Liver (tissue), 9 donors: ENCODE data around the gene GAS2. TPM values are rescaled to one million over a fixed set of nuclear protein-coding genes. Genes with fewer than 3 reads are reported as not detected.

Experiments used
- DNase-seq: peaks from one replicate; pipeline ENCODE4 v3.0.0-alpha.2; 2017; ENCODE audit warnings: low spot score
- H3K27ac ChIP-seq, 2 donors: one replicate each; pipeline ENCODE4 v1.7.0; 2013; ENCODE audit warnings: inconsistent platforms in 2 of 2, low read length in 2 of 2, control low read depth in 1 of 2, low read depth in 1 of 2, mild to moderate bottlenecking in 1 of 2
- H3K27me3 ChIP-seq, 4 donors: one replicate each; pipeline versions ENCODE4 v1.6.1 to v1.7.0; 2013; ENCODE audit warnings: low read length in 3 of 4, inconsistent platforms in 1 of 4, mild to moderate bottlenecking in 1 of 4, moderate library complexity in 1 of 4; ENCODE audit not compliant: control insufficient read depth in 4 of 4, insufficient read depth in 4 of 4
- H3K36me3 ChIP-seq, 4 donors: one replicate each; pipeline versions ENCODE4 v1.6.1 to v1.7.0; 2013; ENCODE audit warnings: low read length in 3 of 4, mild to moderate bottlenecking in 3 of 4, low read depth in 1 of 4, moderate library complexity in 1 of 4; ENCODE audit not compliant: control insufficient read depth in 4 of 4, insufficient read depth in 3 of 4
- H3K4me1 ChIP-seq, 4 donors: one replicate each; pipeline versions ENCODE4 v1.6.1 to v1.7.0; 2013; ENCODE audit warnings: low read length in 3 of 4, mild to moderate bottlenecking in 3 of 4, moderate library complexity in 1 of 4; ENCODE audit not compliant: control insufficient read depth in 4 of 4, insufficient read depth in 4 of 4
- H3K4me3 ChIP-seq, 3 donors: one replicate each; pipeline versions ENCODE4 v1.6.1 to v1.7.0; 2013; ENCODE audit warnings: low read length in 3 of 3, control low read depth in 1 of 3, low read depth in 1 of 3, mild to moderate bottlenecking in 1 of 3
- H3K9ac ChIP-seq, 2 donors: one replicate each; pipeline ENCODE4 v1.7.0; 2013; ENCODE audit warnings: low read length in 2 of 2, mild to moderate bottlenecking in 2 of 2, moderate library complexity in 2 of 2, control low read depth in 1 of 2, low read depth in 1 of 2
- H3K9me3 ChIP-seq, 4 donors: one replicate each; pipeline versions ENCODE4 v1.6.1 to v1.7.0; 2013; ENCODE audit warnings: low read length in 3 of 4; ENCODE audit not compliant: control insufficient read depth in 4 of 4
- ATF3 ChIP-seq: IDR thresholded peaks from 2 replicates; pipeline ENCODE4 v1.6.1; 2016; ENCODE audit warnings: antibody characterized with exemption
- EGR1 ChIP-seq, 2 donors: IDR thresholded peaks; 2 replicates each; pipeline ENCODE4 v1.6.1; 2016 to 2018; ENCODE audit warnings: antibody characterized with exemption in 2 of 2, low read depth in 2 of 2
- FOXA1 ChIP-seq: IDR thresholded peaks from 2 replicates; pipeline ENCODE4 v1.6.1; 2016; ENCODE audit warnings: antibody characterized with exemption
- FOXA2 ChIP-seq: IDR thresholded peaks from 2 replicates; pipeline ENCODE4 v1.6.1; 2016; ENCODE audit warnings: antibody characterized with exemption
- GABPA ChIP-seq, 2 donors: IDR thresholded peaks in 1 of 2; conservative IDR thresholded peaks in 1 of 2; 2 replicates each; pipeline ENCODE4 v1.6.1; 2016; ENCODE audit warnings: antibody characterized with exemption in 2 of 2, mild to moderate bottlenecking in 1 of 2, moderate library complexity in 1 of 2
- HNF4A ChIP-seq, 2 donors: conservative IDR thresholded peaks; 2 replicates each; pipeline ENCODE4 v1.6.1; 2016; ENCODE audit warnings: antibody characterized with exemption in 2 of 2, mild to moderate bottlenecking in 2 of 2
- JUND ChIP-seq, 2 donors: IDR thresholded peaks; 2 replicates each; pipeline ENCODE4 v1.6.1; 2016; ENCODE audit warnings: antibody characterized with exemption in 2 of 2
- NR2F2 ChIP-seq: IDR thresholded peaks from 2 replicates; pipeline ENCODE4 v1.6.1; 2016; ENCODE audit warnings: antibody characterized with exemption
- RAD21 ChIP-seq, 2 donors: IDR thresholded peaks; 2 replicates each; pipeline ENCODE4 v1.6.1; 2016; ENCODE audit warnings: antibody characterized with exemption in 2 of 2, mild to moderate bottlenecking in 2 of 2
- REST ChIP-seq: IDR thresholded peaks from 2 replicates; pipeline ENCODE4 v1.6.1; 2016; ENCODE audit warnings: antibody characterized with exemption, mild to moderate bottlenecking
- SP1 ChIP-seq: IDR thresholded peaks from 2 replicates; pipeline ENCODE4 v1.6.1; 2018; ENCODE audit warnings: antibody characterized with exemption, mild to moderate bottlenecking
- TAF1 ChIP-seq: conservative IDR thresholded peaks from 2 replicates; pipeline ENCODE4 v1.6.1; 2016; ENCODE audit warnings: antibody characterized with exemption, mild to moderate bottlenecking
- YY1 ChIP-seq: IDR thresholded peaks from 2 replicates; pipeline ENCODE4 v1.6.1; 2016; ENCODE audit warnings: antibody characterized with exemption, mild to moderate bottlenecking
- ZBTB33 ChIP-seq: IDR thresholded peaks from 2 replicates; pipeline ENCODE4 v1.6.1; 2016; ENCODE audit warnings: antibody characterized with exemption
- WGBS: extraction: QIAGEN DNeasy Blood & Tissue Kit; methylation state at CpG from one replicate; pipeline ENCODE4 v1.1.7; 2013; 5-methylcytosine and 5-hydroxymethylcytosine counted together
- polyA plus RNA-seq, 2 donors: library from polyadenylated mRNA; stranded (reverse) in 1 of 2; unstranded in 1 of 2; fragments of 200-250 nt in 1 of 2; fragments of >200 nt in 1 of 2; fragmentation: Nextera tagmentation in 1 of 2; extraction: Ambion mirVana in 1 of 2; gene quantifications; one replicate each; pipeline versions ENCODE4 v1.2.1 to v1.2.3, GENCODE V29; 2013 to 2015
- total RNA-seq, 2 donors: library from RNA; depleted of rRNA; stranded (reverse); fragments of >200 nt; gene quantifications; one replicate each; pipeline ENCODE4 v1.2.3, GENCODE V29; 2014
- donor health status: healthy.
- donor health status: healthy.
- donor health status: healthy.
- donor health status: healthy.
- donor health status: healthy.

GAS2 gene
- total and polyA plus RNA-seq, 4 donors: 13.4 to 75.6 (median 42.3) TPM

- WGBS: 82% methylated on average over 4 of the region's 4 CpGs
- TF ChIP-seq NR2F2: no peak
- TF ChIP-seq REST: no peak
- TF ChIP-seq FOXA1: no peak
- no peak for TF ChIP-seq FOXA2
- no peak for TF ChIP-seq RAD21 (IDR thresholded peaks at IDR 0.05)
- TF ChIP-seq TAF1: no peak
- no peak for TF ChIP-seq ZBTB33
- no peak for TF ChIP-seq YY1
- TF ChIP-seq ATF3: no peak
- no peak for TF ChIP-seq JUND (IDR thresholded peaks at IDR 0.05)
- TF ChIP-seq SP1: no peak
- TF ChIP-seq HNF4A (conservative IDR thresholded peaks at IDR 0.05): no peak
- TF ChIP-seq EGR1 (IDR thresholded peaks at IDR 0.05; ENCODE audit: low read depth in 2 of 2): no peak
Measured at GRCh38 chr11:22802861-22803260, 136.4 kb downstream of the GAS2 start.

GRCh38 chr11:22807391-22807790 lies 141.0 kb downstream of the GAS2 start:
- H3K9ac ChIP-seq: no peak overlapping the region
- H3K36me3 ChIP-seq: peaks cover under 1 to 8% (median 3%) of the 10 kb centered on the region in 4 donors
- H3K9me3 ChIP-seq: no peaks in the 10 kb centered on the region
- H3K4me3 ChIP-seq: no peak overlapping the region
- H3K27me3 ChIP-seq: no peaks in the 10 kb centered on the region
- DNase-seq: no peak
- peaks cover 2 to 13% (median 7%) of the 10 kb centered on the region in 4 donors for H3K4me1 ChIP-seq
- no peak overlapping the region for H3K27ac ChIP-seq
- TF ChIP-seq GABPA (IDR thresholded peaks at IDR 0.05 in 1 of 2, conservative IDR thresholded peaks at IDR 0.05 in 1 of 2) (no peak), ZBTB33 (peak; percentile 11), HNF4A (conservative IDR thresholded peaks at IDR 0.05) (peak; percentile 67 to 85)
- WGBS: 51% methylated on average over 2 of the region's 2 CpGs

More at GRCh38 chr11:22802861-22803260, 136.4 kb downstream of the GAS2 start:
- Histone ChIP-seq H3K36me3 (no peaks in the 10 kb centered on the region), H3K9me3 (no peaks in the 10 kb centered on the region), H3K27ac (no peak overlapping the region), H3K27me3 (no peaks in the 10 kb centered on the region), H3K4me1 (peaks cover 0 to 9% (median 4%) of the 10 kb centered on the region in 4 donors), H3K9ac (no peak overlapping the region), H3K4me3 (no peak overlapping the region)
- no peak for DNase-seq
